ENCODE measurements around the gene ZBTB21. TPM values are rescaled to one million over a fixed set of nuclear protein-coding genes. Genes with fewer than 3 reads are reported as not detected.
A peak's percentile ranks its signal among the peaks of the same experiment; 100 is the strongest.

ZBTB21 gene
- total RNA-seq, 1 donor from 2014 or later: 17.8 TPM

DNA sequence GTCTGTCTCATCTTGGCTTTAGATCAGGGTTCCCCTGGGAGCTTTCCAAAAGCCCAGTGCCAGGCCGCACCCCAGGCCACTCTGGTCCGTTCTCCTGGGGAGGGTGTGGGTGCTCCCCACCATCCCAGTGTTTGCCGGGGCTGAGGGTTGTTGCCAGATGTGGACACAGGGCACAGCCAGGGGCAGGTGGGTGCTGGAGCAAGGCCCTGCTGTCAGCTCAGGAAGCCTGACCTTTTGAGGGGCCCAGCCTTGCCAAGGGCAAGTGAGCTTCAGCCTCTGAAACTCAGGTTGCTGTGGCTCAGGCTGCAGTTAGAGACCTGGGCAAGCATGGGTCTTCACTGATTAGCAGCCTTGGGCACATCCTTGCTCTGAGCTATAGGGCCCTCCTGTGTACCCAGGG lies 22.8 kb upstream of the ZBTB21 start:
- Histone ChIP-seq H3K4me1 (no peaks in the 10 kb centered on the region), H3K36me3 (no peaks in the 10 kb centered on the region), H3K27me3 (no peaks in the 10 kb centered on the region), H3K4me3 (no peak overlapping the region), H3K9me3 (no peaks in the 10 kb centered on the region), H3K27ac (no peak overlapping the region)
- ATAC-seq: peak; percentile 33
- no peak for TF ChIP-seq CTCF (IDR thresholded peaks at IDR 0.05)
- intact Hi-C loops (cut with DNase I): no loop called here
- DNase-seq: no peak

GRCh38 chr21:42032266-42032665 lies 22.1 kb upstream of the ZBTB21 start:
- no peak overlapping the region for H3K27ac ChIP-seq
- DNase-seq (no peak), ATAC-seq (no peak)
- H3K27me3 ChIP-seq: no peaks in the 10 kb centered on the region
- H3K4me1 ChIP-seq: no peaks in the 10 kb centered on the region
- no peaks in the 10 kb centered on the region for H3K9me3 ChIP-seq
- TF ChIP-seq CTCF (IDR thresholded peaks at IDR 0.05): no peak
- intact Hi-C loops (cut with DNase I): no loop called here
- no peak overlapping the region for H3K4me3 ChIP-seq
- no peaks in the 10 kb centered on the region for H3K36me3 ChIP-seq

- no peaks in the 10 kb centered on the region for H3K4me1 ChIP-seq
- no peaks in the 10 kb centered on the region for H3K36me3 ChIP-seq
- ATAC-seq (no peak), DNase-seq (no peak)
- H3K27ac ChIP-seq: no peak overlapping the region
- H3K4me3 ChIP-seq: no peak overlapping the region
- no peak for TF ChIP-seq CTCF (IDR thresholded peaks at IDR 0.05)
- no peaks in the 10 kb centered on the region for H3K27me3 ChIP-seq
- intact Hi-C loops (cut with DNase I): no loop called here
- no peaks in the 10 kb centered on the region for H3K9me3 ChIP-seq
Measured at GRCh38 chr21:42031816-42032215, 21.7 kb upstream of the ZBTB21 start.

- no peak overlapping the region for H3K27ac ChIP-seq
- intact Hi-C loops (cut with DNase I): no loop called here
- TF ChIP-seq CTCF (IDR thresholded peaks at IDR 0.05): no peak
Measured at GRCh38 chr21:42031241-42031640, 21.1 kb upstream of the ZBTB21 start.

DNA sequence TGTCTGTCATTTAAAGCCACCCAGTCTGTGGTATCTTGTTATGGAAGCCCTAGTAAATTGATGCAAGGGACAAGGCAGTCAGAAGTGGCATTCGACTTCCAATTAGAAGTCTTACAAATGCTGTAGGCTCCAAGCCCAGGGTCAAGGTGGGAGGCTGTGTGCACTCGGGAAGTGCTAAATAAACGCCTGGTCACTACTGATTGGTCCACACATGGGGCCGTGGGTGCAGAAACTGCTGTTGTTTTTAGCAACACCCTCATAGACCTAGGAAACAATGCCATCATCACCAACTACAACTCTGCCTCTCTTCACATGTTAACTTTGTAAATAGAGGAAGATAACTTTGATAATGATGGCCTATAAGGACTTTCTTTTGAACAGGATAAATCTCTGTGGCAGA lies 20.2 kb upstream of the ZBTB21 start:
- H3K36me3 ChIP-seq: no peaks in the 10 kb centered on the region
- no peaks in the 10 kb centered on the region for H3K27me3 ChIP-seq
- H3K4me3 ChIP-seq: no peak overlapping the region
- ATAC-seq (no peak), DNase-seq (no peak)
- H3K27ac ChIP-seq: no peak overlapping the region
- TF ChIP-seq CTCF (IDR thresholded peaks at IDR 0.05): no peak
- H3K4me1 ChIP-seq: no peaks in the 10 kb centered on the region
- no peaks in the 10 kb centered on the region for H3K9me3 ChIP-seq
- intact Hi-C loops (cut with DNase I): no loop called here

More at GRCh38 chr21:42031241-42031640, 21.1 kb upstream of the ZBTB21 start:
- Histone ChIP-seq H3K4me1 (no peaks in the 10 kb centered on the region), H3K27me3 (no peaks in the 10 kb centered on the region), H3K36me3 (no peaks in the 10 kb centered on the region), H3K4me3 (no peak overlapping the region), H3K9me3 (no peaks in the 10 kb centered on the region)
- DNase-seq: no peak
- ATAC-seq: no peak

GRCh38 chr21:42028766-42029425 lies 18.7 kb upstream of the ZBTB21 start:
- H3K4me3 ChIP-seq: no peak overlapping the region
- TF ChIP-seq CTCF (IDR thresholded peaks at IDR 0.05): no peak
- no peaks in the 10 kb centered on the region for H3K36me3 ChIP-seq
- no peaks in the 10 kb centered on the region for H3K9me3 ChIP-seq
- no peak overlapping the region for H3K27ac ChIP-seq
- H3K27me3 ChIP-seq: no peaks in the 10 kb centered on the region
- intact Hi-C loops (cut with DNase I): no loop called here
- DNase-seq: no peak
- no peaks in the 10 kb centered on the region for H3K4me1 ChIP-seq
- ATAC-seq: no peak

Measured in upper lobe of right lung (tissue), 1 donor.